ENCODE data around the gene TMEM176B.

The TMEM176B gene

GRCh38 chr7:150799741-150800580 is at the start of gene TMEM176B:
Gene TMEM176B (minus strand): TSS chr7:150800364. CDS start chr7:150796569, 3,795 bp downstream.
- DNase-seq (ENCODE audit: low read depth): no peak

DNA sequence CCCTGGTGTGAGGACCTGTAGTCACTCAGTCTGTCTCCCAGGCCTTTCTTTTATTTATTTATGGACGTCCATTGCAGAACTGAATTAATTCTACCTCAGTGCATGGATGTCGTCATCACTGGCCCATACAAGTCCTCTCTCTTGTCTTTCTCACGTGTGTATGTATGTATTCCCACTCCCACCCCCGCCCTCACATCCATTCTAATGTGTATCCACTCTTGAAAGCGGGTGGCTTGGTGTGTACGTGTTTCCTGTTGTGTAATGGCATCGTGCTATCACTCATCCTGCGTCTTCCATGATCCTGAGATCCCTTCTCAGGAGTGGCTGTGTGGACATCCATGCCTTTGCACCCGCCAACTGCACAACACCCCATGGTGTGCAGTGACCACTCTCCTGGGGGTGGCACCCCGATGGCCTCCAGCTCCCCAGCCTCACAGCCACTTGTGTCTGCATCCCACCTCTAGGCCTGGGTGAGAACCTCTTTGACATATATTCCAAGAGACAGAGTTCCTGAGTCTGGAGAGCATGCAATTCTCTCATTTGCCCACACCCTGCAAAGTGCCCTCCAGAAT is 49.1 kb upstream of the TMEM176B start:
- DNase-seq (ENCODE audit: low read depth): no peak

DNA sequence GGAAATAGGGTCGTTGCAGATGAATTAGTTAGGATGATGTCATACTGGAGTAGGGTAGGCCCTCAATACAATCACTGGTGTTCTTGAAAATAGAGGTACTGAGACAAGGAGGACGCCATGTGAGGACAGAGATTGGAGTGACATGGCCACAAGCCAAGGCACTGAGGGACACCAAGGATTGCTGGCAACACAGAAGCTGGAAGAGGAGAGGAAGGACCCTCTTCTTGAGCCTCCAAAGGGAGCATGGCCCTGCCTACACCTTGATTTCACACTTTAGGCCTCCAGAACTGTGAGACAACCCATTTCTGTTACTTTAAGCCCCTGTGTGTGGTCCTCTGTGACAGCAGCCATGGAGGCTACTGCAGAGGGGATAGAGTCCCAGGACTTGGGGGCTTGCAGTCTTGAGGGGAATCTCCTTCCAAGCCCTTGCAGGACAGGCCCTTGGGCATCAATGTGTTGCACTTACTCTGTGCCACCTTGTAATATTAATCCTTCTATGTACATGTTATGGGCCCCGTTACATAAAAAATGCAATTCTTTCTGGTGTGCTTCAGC is 48.5 kb upstream of the TMEM176B start:
- no peak for DNase-seq (ENCODE audit: low read depth)

DNA sequence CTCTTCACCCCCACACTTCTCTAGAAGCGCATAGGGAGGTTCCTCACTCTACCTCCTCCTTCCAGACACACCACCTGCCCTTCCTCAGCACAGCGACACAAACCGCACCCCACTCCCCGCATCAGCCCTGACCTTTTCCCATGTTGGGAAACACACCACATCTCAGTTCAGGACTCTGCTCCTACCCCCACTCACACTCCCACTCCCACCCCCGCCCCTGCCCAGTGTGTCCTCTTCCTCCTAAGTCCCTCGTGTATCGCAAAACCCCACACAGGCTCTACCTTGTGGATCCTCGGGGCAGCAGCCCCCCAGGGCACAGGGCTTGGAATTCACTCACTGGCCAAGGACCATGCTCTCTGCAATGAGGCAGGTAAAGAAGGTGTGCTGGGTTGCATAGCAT is 47.9 kb upstream of the TMEM176B start:
- no peak for DNase-seq (ENCODE audit: low read depth)

DNA sequence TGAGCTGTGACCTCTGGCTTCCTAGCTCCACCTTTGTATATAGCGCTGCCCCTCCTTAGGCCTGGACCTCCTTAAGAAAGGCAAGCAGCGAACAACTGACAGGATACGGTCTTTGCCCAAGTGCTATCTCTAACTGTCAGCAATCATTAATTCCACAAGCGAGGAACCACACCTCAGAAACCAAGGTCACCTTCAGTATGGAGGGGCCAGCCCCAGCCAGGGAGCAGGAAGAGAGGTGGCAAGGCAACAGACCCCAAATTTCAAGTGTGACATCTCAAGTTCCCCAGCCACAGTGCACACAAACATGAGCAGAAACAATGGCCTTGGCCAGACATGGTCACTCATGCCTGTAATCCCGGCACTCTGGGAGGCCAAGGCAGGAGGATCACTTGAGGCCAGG is 47.4 kb upstream of the TMEM176B start:
- no peak for DNase-seq (ENCODE audit: low read depth)

GRCh38 chr7:150846291-150847115 is 46.3 kb upstream of the TMEM176B start:
- DNase-seq (ENCODE audit: low read depth): no peak

DNA sequence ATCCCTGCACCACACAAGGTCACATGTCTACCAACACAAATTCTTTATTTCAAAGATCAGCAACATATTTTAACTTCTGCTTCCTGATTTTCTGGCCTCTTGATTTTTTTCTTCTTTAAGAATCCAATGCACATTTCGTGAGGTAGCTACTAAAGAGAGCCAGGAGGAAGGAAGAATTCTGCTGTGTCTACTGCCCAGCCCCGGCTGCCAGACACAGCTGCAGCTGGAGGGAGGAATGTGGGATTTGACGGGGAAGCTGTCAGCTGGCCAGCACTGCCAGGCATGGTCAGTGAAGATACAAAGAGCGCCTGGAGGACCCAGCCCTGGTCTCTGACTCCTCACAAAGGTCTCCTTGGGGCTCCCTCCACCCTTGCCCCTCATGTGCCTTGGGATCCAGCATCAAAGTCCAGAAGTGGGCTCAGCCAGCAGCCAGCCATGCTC is 45.3 kb upstream of the TMEM176B start:
- DNase-seq (ENCODE audit: low read depth): no peak

- DNase-seq (ENCODE audit: low read depth): no peak
Measured at GRCh38 chr7:150842716-150843115, 42.6 kb upstream of the TMEM176B start.

DNA sequence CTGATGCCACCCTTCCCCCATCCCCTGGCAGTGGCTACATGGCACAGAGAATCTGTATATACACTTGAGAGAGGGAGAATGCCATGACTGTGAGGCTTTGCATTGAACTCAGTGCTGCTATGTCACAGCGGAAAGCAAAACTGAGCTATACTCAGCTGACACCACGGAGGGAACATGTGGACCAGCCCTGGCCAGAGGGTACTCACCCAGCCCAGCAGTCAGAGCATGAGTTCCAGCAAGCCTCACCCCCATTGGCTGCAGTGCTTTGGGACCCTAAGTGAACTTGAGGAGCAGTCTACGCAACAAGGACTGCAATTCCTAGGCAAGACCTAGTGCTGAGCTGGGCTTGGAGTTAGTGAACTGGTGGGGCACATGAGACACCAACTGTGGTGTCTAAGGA is 41.9 kb upstream of the TMEM176B start:
- no peak for DNase-seq (ENCODE audit: low read depth)

DNA sequence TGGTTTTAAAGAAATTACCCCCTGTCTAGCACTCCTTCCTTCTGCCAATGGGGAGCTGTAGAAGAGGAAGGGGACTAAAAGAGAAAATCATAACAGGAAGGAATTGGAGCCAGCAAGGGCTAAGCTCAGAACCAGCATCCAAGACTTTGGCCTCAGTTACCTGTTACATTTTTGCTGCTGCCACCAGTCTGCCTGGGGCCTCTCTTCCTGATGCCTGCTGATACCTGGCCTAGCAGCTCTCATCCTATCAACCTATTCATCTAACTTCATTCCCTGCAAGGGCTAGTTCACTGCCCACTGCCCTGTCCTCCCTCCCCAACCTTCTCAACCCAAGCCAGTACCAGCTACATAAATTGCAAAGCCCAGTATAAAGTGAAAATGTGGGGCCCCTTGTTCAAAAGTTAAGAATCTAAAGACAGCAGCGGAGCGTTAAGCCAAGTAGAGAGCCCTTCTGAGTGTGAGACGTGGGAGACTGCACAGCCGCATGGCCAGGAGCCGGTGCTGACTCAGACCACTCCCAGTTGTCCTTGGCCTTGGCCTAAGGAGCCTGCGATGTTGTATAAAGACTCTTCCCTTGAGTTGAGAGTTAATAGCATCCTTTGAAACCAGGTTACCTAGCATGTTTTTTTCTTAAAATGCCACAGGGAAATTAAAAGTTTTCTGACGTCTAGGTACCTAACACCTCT is 38.9 kb upstream of the TMEM176B start:
- DNase-seq (ENCODE audit: low read depth): no peak

- DNase-seq (ENCODE audit: low read depth): no peak
Measured at GRCh38 chr7:150835702-150836280, 35.6 kb upstream of the TMEM176B start.

DNA sequence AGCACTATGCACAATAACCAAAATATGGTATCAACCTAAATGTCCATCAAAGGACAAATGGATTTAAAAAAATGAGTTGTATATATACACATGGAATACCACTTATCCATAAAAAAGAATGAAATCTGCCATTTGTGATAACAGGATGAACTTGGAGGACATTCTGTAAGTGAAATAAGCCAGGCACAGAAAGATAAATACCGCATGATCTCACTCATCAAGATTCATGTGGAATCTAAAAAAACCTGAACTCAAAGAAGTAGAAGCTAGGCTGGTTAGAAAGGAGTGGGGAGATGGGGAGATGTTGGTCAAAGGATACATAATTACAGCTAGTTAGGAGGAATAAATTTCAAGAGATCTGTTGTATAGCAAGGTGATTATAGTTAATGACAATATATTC is 34.9 kb upstream of the TMEM176B start:
- no peak for DNase-seq (ENCODE audit: low read depth)

- DNase-seq (ENCODE audit: low read depth): no peak
Measured at GRCh38 chr7:150831851-150832250, 31.7 kb upstream of the TMEM176B start.

- no peak for DNase-seq (ENCODE audit: low read depth)
Measured at GRCh38 chr7:150830937-150831336, 30.8 kb upstream of the TMEM176B start.

- no peak for DNase-seq (ENCODE audit: low read depth)
Measured at GRCh38 chr7:150829426-150829825, 29.3 kb upstream of the TMEM176B start.

- DNase-seq (ENCODE audit: low read depth): no peak
Measured at GRCh38 chr7:150828384-150828783, 28.2 kb upstream of the TMEM176B start.

- DNase-seq (ENCODE audit: low read depth): no peak
Measured at GRCh38 chr7:150826061-150826849, 26.1 kb upstream of the TMEM176B start.

GRCh38 chr7:150824379-150825177 is 24.4 kb upstream of the TMEM176B start:
- no peak for DNase-seq (ENCODE audit: low read depth)

DNA sequence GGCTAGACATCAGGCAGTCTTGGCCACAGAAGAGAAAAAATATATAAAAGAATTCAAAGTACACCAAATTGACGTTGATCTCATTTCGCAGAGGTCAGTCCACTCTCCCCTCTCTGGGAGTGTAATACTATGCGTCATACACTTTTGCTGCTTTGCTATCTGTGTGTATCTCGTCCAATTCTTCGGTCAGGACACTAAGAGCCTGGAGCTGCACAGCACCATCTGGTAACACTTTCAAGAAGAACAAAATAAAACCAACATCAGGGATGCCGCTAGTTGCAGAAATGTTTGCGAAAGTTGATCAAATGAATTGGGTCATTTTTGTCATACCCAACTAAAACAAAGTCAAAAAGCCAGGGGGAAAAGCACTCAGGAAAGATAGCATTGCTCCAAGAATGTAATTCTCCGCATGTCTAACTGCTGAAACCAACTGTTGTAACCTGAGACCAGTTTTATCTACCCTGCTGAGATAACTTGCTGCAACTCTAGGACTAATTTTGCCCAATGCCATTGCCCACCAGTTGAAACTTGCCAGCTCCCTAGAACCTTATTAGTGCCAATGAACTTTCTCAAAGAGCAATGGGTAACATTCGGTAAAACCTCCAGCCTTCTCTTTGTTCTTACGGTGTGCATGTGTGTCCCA is 23.4 kb upstream of the TMEM176B start:
- DNase-seq (ENCODE audit: low read depth): no peak
